Measurements from ENCODE around the gene ARHGAP27.
A peak's percentile ranks its signal among the peaks of the same experiment; 100 is the strongest.
"Not testable (repeated sequence)": the region's sequence is repeated elsewhere in the genome, so short reads cannot be mapped to it uniquely, and the experiment has no call there.

Gene ARHGAP27

GRCh38 chr17:45445901-45446743 lies 13.5 kb upstream of the ARHGAP27 start:
- DNase-seq (ENCODE audit: low read depth in 2 of 2) = not testable (repeated sequence)

GRCh38 chr17:45444856-45445820 lies 12.5 kb upstream of the ARHGAP27 start:
- DNase-seq (ENCODE audit: low read depth in 2 of 2) = not testable (repeated sequence)

- DNase-seq (ENCODE audit: low read depth in 2 of 2) = not testable (repeated sequence)
Observed at GRCh38 chr17:45444301-45444700, 11.6 kb upstream of the ARHGAP27 start.

- DNase-seq (ENCODE audit: low read depth in 2 of 2) = not testable (repeated sequence)
Observed at GRCh38 chr17:45443371-45444260, 10.9 kb upstream of the ARHGAP27 start.

GRCh38 chr17:45441526-45442310 lies 9.0 kb upstream of the ARHGAP27 start:
- DNase-seq (ENCODE audit: low read depth in 2 of 2) = no peak

GRCh38 chr17:45440839-45441515 lies 8.3 kb upstream of the ARHGAP27 start:
- DNase-seq (ENCODE audit: low read depth in 2 of 2) = not testable (repeated sequence)

GRCh38 chr17:45440161-45440778 lies 7.6 kb upstream of the ARHGAP27 start:
- no peak for DNase-seq (ENCODE audit: low read depth in 2 of 2)

GRCh38 chr17:45438931-45439610 lies 6.4 kb upstream of the ARHGAP27 start:
- no peak for DNase-seq (ENCODE audit: low read depth in 2 of 2)

GRCh38 chr17:45437465-45438283 lies 5.0 kb upstream of the ARHGAP27 start:
- no peak for DNase-seq (ENCODE audit: low read depth in 2 of 2)

- DNase-seq (ENCODE audit: low read depth in 2 of 2) = no peak
Observed at GRCh38 chr17:45436625-45437464, 4.2 kb upstream of the ARHGAP27 start.

GRCh38 chr17:45436161-45436560 lies 3.5 kb upstream of the ARHGAP27 start:
- no peak for DNase-seq (ENCODE audit: low read depth in 2 of 2)

GRCh38 chr17:45435481-45435880 lies 2.8 kb upstream of the ARHGAP27 start:
- no peak for DNase-seq (ENCODE audit: low read depth in 2 of 2)

- no peak for DNase-seq (ENCODE audit: low read depth in 2 of 2)
Observed at GRCh38 chr17:45433159-45433535, 477 bp upstream of the ARHGAP27 start.

- peak; percentile 39 to 68 for DNase-seq (ENCODE audit: low read depth in 2 of 2)
Observed at GRCh38 chr17:45431531-45432404, 902 bp downstream of the ARHGAP27 start.

- DNase-seq (ENCODE audit: low read depth in 2 of 2) = no peak
Observed at GRCh38 chr17:45430738-45431530, 1.7 kb downstream of the ARHGAP27 start.

Data from stimulated activated CD4-positive, alpha-beta T cell treated with anti-CD3 and anti-CD28 coated beads, Interleukin-12 subunit alpha, Interleukin-12 subunit beta, amount 100 ng/mL, for 24 hours (primary cell).